Activated CD4-positive, alpha-beta memory T cell treated with anti-CD3 and anti-CD28 coated beads for 36 hours (primary cell): ENCODE data around the gene SYPL2. TPM values are rescaled to one million over a fixed set of nuclear protein-coding genes. Genes with fewer than 3 reads are reported as not detected.

ENCODE experiments used
- total RNA-seq, 2 experiments: library from RNA; stranded (reverse); gene quantifications; one replicate each; pipeline ENCODE4 v1.2.3, GENCODE V29; 2021

The SYPL2 gene
- total RNA-seq, 2 experiments from 2014 or later, result not detected

Other genes starting within 250 kb of the SYPL2 start
- 1 to 10 TPM; 1.0 to 1.3 TPM for gene CELSR2, start 217.0 kb upstream of the SYPL2 start, total RNA-seq
- gene PSRC1, start 183.4 kb upstream of the SYPL2 start, total RNA-seq, result 10 to 100 TPM; 14.9 to 16.3 TPM
- not detected for gene MYBPHL, start 159.5 kb upstream of the SYPL2 start, total RNA-seq
- under 1 TPM; 0.31 to 0.51 TPM for gene SORT1, start 68.6 kb upstream of the SYPL2 start, total RNA-seq
- 100 to 1,000 TPM; 217 to 218 TPM for gene PSMA5, start 40.1 kb upstream of the SYPL2 start, total RNA-seq
- 10 to 100 TPM; 10.7 to 11.1 TPM for gene ATXN7L2, start 17.4 kb downstream of the SYPL2 start, total RNA-seq
- 1 to 10 TPM; 6.6 to 8.7 TPM for gene CYB561D1, start 27.5 kb downstream of the SYPL2 start, total RNA-seq
- 1 to 10 TPM; 1.8 to 2.2 TPM for gene AMIGO1, start 43.2 kb downstream of the SYPL2 start, total RNA-seq
- gene GPR61, start 73.3 kb downstream of the SYPL2 start, total RNA-seq, result under 1 TPM in 1 of 2 experiments, not detected in 1; 0.15 TPM
- gene GNAI3, start 82.1 kb downstream of the SYPL2 start, total RNA-seq, result 1 to 10 TPM; 9.2 to 9.9 TPM
- gene GNAT2, start 153.1 kb downstream of the SYPL2 start, total RNA-seq, result under 1 TPM; 0.29 to 0.31 TPM
- gene AMPD2, start 153.3 kb downstream of the SYPL2 start, total RNA-seq, result 10 to 100 TPM; 79.1 to 93.3 TPM
- 10 to 100 TPM in 1 of 2 experiments, 1 to 10 TPM in 1; 8.2 to 12.0 TPM for gene GSTM4, start 189.6 kb downstream of the SYPL2 start, total RNA-seq
- gene GSTM2, start 201.5 kb downstream of the SYPL2 start, total RNA-seq, result 10 to 100 TPM in 1 of 2 experiments, 1 to 10 TPM in 1; 8.2 to 11.9 TPM
- gene GSTM1, start 221.3 kb downstream of the SYPL2 start, total RNA-seq, result under 1 TPM in 1 of 2 experiments, not detected in 1; 0.22 TPM
- not detected for gene GSTM5, start 245.7 kb downstream of the SYPL2 start, total RNA-seq